Endodermal cell (in vitro differentiated cells): ENCODE data around the gene DDX39B. TPM values are rescaled to one million over a fixed set of nuclear protein-coding genes. Genes with fewer than 3 reads are reported as not detected.

Experiments used
- DNase-seq: peaks from one replicate; pipeline ENCODE4 v3.0.0-alpha.2; 2017
- H3K27ac ChIP-seq: 2 replicates; pipeline ENCODE4 v1.5.1; 2013; ENCODE audit warnings: mild to moderate bottlenecking, low read depth, low read length, moderate library complexity
- H3K27me3 ChIP-seq: 2 replicates; pipeline ENCODE4 v1.6.1; 2013; ENCODE audit warnings: mild to moderate bottlenecking, low read length, moderate library complexity; ENCODE audit not compliant: insufficient read depth, control insufficient read depth, poor library complexity, severe bottlenecking
- H3K36me3 ChIP-seq: 2 replicates; pipeline ENCODE4 v1.7.0; 2013; ENCODE audit warnings: mild to moderate bottlenecking, low read length, moderate library complexity; ENCODE audit not compliant: control insufficient read depth, insufficient read depth
- H3K4me1 ChIP-seq: one replicate; pipeline ENCODE4 v1.7.0; 2013; ENCODE audit warnings: low read length; ENCODE audit not compliant: control insufficient read depth, insufficient read depth
- H3K4me3 ChIP-seq: 2 replicates; pipeline ENCODE4 v1.5.1; 2013; ENCODE audit warnings: mild to moderate bottlenecking, low read length, moderate library complexity
- H3K9ac ChIP-seq: 2 replicates; pipeline ENCODE4 v1.6.1; 2013; ENCODE audit warnings: mild to moderate bottlenecking, low read length, moderate library complexity; ENCODE audit not compliant: poor library complexity, severe bottlenecking; ENCODE audit errors: extremely low read depth
- H3K9me3 ChIP-seq: 2 replicates; pipeline ENCODE4 v1.6.1; 2013; ENCODE audit warnings: mild to moderate bottlenecking, low read length, moderate library complexity; ENCODE audit not compliant: control insufficient read depth
- H3K27ac Mint-ChIP-seq: 2 replicates; pipeline ENCODE4 v1.8.0; 2020; ENCODE audit warnings: mixed read lengths
- H3K27me3 Mint-ChIP-seq: 2 replicates; pipeline ENCODE4 v1.8.0; 2021; ENCODE audit warnings: mild to moderate bottlenecking, mixed read lengths; ENCODE audit not compliant: insufficient read depth
- H3K36me3 Mint-ChIP-seq: 2 replicates; pipeline ENCODE4 v1.8.0; 2020; ENCODE audit warnings: low read depth, mixed read lengths
- H3K4me1 Mint-ChIP-seq: 2 replicates; pipeline ENCODE4 v1.8.0; 2020; ENCODE audit warnings: mixed read lengths
- H3K4me3 Mint-ChIP-seq: 2 replicates; pipeline ENCODE4 v1.8.0; 2020; ENCODE audit warnings: mild to moderate bottlenecking, moderate library complexity, mixed read lengths
- H3K9me3 Mint-ChIP-seq: 2 replicates; pipeline ENCODE4 v1.8.0; 2020; ENCODE audit warnings: mild to moderate bottlenecking, mixed read lengths
- WGBS, 2 experiments: methylation state at CpG; one replicate each; pipeline versions ENCODE4 v1.1.5 to v1.1.7; 2013; ENCODE audit warnings: missing lambda C conversion rate in 2 of 2, mixed read lengths in 1 of 2; ENCODE audit not compliant: insufficient coverage in 1 of 2, insufficient read length in 1 of 2; 5-methylcytosine and 5-hydroxymethylcytosine counted together
- total RNA-seq, 2 donors: library from RNA; stranded (reverse); fragmentation: NEBNext Ultra II Directional in 1 of 2; extraction: Animal tissue kit (Norgen Biotek cat#: 25700) in 1 of 2; gene quantifications; 2 replicates in 1 of 2; 3 replicates in 1 of 2; pipeline ENCODE4 v1.2.1, GENCODE V29; 2021
- TF ChIP-seq, protein P1 (sequence below): fragments of 200-600 bp; sonication (generic); conservative IDR thresholded peaks from 2 replicates; pipeline ENCODE4 v1.5.0; 2021; ENCODE audit warnings: antibody characterized with exemption, mild to moderate bottlenecking

DDX39B gene
- total RNA-seq, 2 donors from 2014 or later = 572 to 654 TPM

DNA sequence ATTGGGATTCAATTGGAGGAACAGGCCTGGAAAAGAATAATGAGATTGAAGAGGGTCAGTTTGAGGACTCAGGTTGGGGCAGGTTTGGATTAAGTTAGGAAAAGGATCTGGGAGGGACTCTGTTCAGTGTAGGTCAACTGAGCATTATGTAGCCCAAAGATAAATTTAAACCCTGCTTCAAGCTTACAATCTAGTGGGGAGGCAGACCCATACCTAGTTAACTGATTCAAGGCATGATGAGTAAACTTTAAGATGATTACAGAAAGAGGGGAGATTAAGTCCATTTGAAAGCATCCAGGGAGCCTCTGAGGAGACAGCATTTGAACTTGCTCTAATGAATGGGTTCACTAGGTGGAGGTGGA, 18.9 kb upstream of the DDX39B start:
- Histone ChIP-seq H3K9ac (no peak overlapping the region), H3K27ac (peak overlapping the region; percentile 2), H3K9me3 (no peaks in the 10 kb centered on the region), H3K27me3 (no peaks in the 10 kb centered on the region), H3K4me3 (no peak overlapping the region), H3K36me3 (peaks cover 19% of the 10 kb centered on the region), H3K4me1 (no peaks in the 10 kb centered on the region)
- H3K36me3 Mint-ChIP-seq = peaks cover 13% of the 10 kb centered on the region
- TF ChIP-seq, protein P1, sequence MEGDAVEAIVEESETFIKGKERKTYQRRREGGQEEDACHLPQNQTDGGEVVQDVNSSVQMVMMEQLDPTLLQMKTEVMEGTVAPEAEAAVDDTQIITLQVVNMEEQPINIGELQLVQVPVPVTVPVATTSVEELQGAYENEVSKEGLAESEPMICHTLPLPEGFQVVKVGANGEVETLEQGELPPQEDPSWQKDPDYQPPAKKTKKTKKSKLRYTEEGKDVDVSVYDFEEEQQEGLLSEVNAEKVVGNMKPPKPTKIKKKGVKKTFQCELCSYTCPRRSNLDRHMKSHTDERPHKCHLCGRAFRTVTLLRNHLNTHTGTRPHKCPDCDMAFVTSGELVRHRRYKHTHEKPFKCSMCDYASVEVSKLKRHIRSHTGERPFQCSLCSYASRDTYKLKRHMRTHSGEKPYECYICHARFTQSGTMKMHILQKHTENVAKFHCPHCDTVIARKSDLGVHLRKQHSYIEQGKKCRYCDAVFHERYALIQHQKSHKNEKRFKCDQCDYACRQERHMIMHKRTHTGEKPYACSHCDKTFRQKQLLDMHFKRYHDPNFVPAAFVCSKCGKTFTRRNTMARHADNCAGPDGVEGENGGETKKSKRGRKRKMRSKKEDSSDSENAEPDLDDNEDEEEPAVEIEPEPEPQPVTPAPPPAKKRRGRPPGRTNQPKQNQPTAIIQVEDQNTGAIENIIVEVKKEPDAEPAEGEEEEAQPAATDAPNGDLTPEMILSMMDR = no peak
- H3K27me3 Mint-ChIP-seq = no peaks in the 10 kb centered on the region
- H3K4me3 Mint-ChIP-seq = no peak overlapping the region
- no peaks in the 10 kb centered on the region for H3K9me3 Mint-ChIP-seq
- H3K27ac Mint-ChIP-seq = no peak overlapping the region
- H3K4me1 Mint-ChIP-seq = no peaks in the 10 kb centered on the region
- no peak for DNase-seq

DNA sequence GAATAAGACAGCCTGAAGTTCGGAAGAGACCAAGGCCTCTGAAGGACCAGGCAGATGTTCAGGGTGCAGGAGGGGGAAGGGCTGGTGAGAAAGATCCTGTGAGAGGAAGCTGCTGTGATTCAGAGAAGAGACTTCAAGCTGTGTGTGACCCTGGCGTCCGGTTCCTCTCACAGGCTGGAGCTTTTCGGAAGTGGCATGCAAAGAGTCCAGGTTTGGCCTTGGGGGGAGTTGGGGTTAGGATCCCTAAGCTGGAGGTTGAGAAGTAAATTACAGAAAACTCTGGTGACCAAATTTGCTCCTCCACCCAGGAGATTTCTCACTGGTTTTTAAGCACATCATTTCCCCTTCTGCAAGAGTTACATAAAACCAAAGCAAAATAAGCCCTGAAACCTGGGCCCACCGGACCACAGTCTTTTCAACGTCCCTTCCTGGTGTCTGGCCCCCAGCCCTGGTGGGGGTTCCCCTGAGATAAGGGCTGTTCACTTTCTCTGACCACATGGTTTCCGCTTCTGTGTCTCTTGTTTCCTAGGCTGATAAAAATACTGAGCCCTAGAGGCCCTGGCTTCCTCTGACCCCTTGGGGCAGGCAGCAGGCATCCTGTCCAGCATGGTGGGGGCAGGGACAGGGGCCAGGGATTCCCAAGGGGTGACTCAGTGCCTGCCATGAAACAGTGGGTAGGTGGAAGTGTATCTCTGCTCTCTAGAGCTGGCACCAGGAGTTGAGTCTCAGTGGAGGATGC, 18.3 kb upstream of the DDX39B start:
- TF ChIP-seq, protein P1 = no peak
- no peaks in the 10 kb centered on the region for H3K4me1 ChIP-seq
- H3K27me3 ChIP-seq = no peaks in the 10 kb centered on the region
- H3K36me3 Mint-ChIP-seq = peaks cover 13% of the 10 kb centered on the region
- H3K4me3 ChIP-seq = no peak overlapping the region
- no peaks in the 10 kb centered on the region for H3K27me3 Mint-ChIP-seq
- no peak overlapping the region for H3K4me3 Mint-ChIP-seq
- H3K9me3 ChIP-seq = no peaks in the 10 kb centered on the region
- no peaks in the 10 kb centered on the region for H3K4me1 Mint-ChIP-seq
- H3K36me3 ChIP-seq = peaks cover 19% of the 10 kb centered on the region
- no peak for DNase-seq
- H3K9me3 Mint-ChIP-seq = no peaks in the 10 kb centered on the region
- no peak overlapping the region for H3K27ac Mint-ChIP-seq
- WGBS, 2 experiments = 67 to 87% methylated on average over 4 to 7 of the region's 7 CpGs
- no peak overlapping the region for H3K9ac ChIP-seq
- peak overlapping the region; percentile 47 for H3K27ac ChIP-seq

- Histone ChIP-seq H3K36me3 (peaks cover 22% of the 10 kb centered on the region), H3K27ac (no peak overlapping the region), H3K4me3 (no peak overlapping the region), H3K9ac (no peak overlapping the region), H3K9me3 (no peaks in the 10 kb centered on the region), H3K27me3 (no peaks in the 10 kb centered on the region), H3K4me1 (no peaks in the 10 kb centered on the region)
- TF ChIP-seq, protein P1 = no peak
- Mint-ChIP-seq H3K36me3 (peaks cover 16% of the 10 kb centered on the region), H3K9me3 (no peaks in the 10 kb centered on the region), H3K4me1 (no peaks in the 10 kb centered on the region), H3K27ac (no peak overlapping the region), H3K4me3 (no peak overlapping the region), H3K27me3 (no peaks in the 10 kb centered on the region)
- 76 to 89% methylated on average over 2 to 4 of the region's 4 CpGs for WGBS, 2 experiments
- no peak for DNase-seq
Measured at GRCh38 chr6:31559606-31559957, 17.8 kb upstream of the DDX39B start.
